Stimulated activated CD8-positive, alpha-beta memory T cell treated with anti-CD3 and anti-CD28 coated beads, Interleukin-4, amount 100 ng/mL, for 48 hours (primary cell): Measurements from ENCODE around the gene NDUFS7.

Experiments used
- DNase-seq: peaks from one replicate; pipeline ENCODE4 v3.0.0-alpha.2; 2020

The NDUFS7 gene

GRCh38 chr19:1401138-1401888 lies 17.6 kb downstream of the NDUFS7 start, which contains the start of gene GAMT:
Gene GAMT (minus strand): TSS chr19:1401542. CDS start chr19:1401476, 66 bp downstream.
- peak; percentile 72 for DNase-seq

GRCh38 chr19:1401889-1402217 lies 18.1 kb downstream of the NDUFS7 start:
- DNase-seq, result no peak

DNA sequence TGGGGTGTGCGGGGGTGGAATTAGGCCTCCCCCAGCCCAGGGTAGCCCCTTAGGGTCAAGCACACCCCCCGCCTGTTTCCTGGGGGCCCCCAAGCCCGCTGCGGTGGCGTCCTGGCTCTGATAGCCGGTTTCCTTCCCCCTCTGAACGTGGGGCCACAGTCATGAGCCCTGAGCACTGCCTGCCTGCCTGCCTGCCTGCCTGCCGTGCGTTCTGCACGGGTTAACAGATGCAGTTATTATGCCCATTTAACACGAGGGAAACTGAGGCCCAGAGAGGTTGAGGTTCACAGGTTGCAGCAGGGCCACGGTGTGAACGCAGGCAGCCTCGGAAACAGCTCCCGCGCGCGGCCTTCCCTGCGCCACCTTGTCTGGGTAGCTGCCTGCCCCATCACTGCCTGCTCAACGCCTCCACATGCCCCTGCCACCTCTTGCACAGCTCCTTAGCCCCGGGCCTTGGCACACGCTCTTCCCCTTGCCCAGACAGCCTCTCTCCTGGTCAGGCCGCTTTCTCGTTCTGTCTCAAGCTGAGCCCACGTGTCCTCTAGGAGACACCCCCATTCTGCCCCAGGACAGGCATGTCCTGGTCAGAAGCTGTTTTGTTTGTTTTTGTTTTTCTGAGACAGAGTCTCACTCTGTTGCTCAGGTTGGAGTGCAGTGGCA lies 18.8 kb downstream of the NDUFS7 start:
- no peak for DNase-seq

DNA sequence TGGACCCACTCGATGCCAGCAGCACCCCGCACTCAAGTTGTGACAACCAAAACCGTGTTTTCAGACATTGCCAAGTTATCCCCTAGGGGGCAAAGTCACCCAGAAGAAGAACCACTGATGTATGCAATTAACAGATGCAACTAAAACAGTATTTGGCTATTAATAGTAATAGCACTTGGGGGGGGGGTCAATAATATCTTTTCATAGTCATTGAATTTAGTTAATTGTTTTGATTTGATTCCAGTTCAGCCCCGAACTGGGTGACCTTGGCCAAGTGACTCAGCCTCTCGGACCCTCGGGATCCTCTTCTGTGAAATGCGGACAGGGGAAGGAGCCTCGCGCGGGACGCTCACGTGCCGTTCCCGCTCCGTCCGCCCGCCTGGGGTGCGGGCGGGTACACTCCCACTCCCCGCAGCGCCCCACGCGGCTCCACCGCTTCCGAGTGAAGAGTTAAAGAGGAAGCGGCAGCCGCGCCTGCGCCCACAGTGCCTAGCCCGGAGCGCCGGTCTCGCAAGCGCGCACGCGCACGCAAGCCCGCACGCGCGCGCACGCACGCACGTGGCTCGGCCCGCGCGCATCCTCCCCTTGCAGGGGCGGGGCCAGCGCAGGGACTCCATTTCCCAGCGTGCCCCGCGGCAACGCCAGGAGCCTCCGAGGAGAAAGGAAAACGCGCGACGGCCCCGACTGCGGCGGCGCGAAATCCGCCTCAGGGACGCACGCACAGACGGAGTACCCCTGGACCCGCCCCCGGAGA lies 23.2 kb downstream of the NDUFS7 start:
- DNase-seq, result peak; percentile 99

DNA sequence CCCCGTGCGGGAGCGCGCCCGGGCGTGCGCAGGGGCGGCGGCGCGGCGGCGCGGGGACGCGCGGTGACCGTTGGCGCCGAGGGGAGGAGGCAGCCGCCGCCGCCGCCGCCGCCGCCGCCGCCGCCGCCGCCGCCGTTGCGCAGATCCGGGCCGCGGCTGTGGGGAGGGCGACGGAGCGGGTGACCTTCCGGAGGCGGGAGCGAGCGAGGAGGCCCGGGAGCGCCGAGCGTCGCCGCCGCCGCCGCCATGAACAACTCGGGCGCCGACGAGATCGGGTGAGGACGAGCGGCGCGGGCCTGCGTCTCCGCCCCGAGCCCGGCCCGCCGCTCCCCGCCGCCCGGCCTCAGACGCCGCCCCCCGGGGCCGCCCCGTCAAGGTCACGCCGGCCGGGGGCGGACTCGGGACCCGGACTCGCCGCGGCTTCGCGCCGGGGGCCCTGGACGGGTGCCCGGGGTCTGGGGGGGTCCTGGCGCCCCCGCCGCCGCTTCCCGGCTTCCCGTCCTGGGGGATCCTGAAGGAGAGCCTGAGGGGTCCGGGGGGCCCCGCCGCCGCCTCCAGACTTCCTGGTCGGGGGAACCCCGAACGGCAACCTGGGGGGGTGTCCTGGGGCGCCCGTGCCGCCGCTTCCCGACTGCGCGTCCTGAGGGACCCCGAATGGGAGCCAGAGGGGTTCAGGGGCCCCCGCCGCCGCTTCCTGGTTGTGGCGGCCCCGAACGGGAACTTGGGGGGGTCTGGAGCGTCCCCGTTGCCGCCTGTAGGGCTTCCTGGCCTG lies 24.0 kb downstream of the NDUFS7 start, which contains the start of gene DAZAP1:
DAZAP1 (plus strand) TSS at position 59 of the 772 bp plus-strand sequence; CDS start at position 247, 188 bp downstream.
- peak; percentile 52 for DNase-seq

GRCh38 chr19:1408300-1409203 lies 24.8 kb downstream of the NDUFS7 start:
- peak; percentile 70 for DNase-seq

- no peak for DNase-seq
Observed at GRCh38 chr19:1409204-1410005, 25.7 kb downstream of the NDUFS7 start.

GRCh38 chr19:1410136-1410786 lies 26.6 kb downstream of the NDUFS7 start:
- peak; percentile 64 for DNase-seq

DNA sequence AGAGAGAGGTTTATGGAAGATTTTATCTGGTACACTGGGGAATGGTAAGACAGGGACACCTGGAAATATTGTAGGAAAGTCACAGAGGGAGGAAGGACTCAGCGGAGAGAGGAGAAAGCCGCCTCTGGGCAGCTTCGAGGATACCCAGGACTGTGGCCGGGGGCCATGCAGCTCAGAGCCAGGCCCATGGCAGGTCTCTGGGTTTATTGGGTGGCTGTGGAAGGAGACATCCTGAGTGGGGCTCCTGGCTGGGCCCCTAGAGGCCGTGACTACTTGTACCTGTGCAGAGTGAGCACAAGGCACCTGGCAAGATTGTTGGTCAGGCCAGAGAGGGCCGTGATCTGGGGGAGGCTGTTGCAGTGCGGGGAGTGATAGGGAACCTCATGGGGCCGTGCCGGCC lies 27.1 kb downstream of the NDUFS7 start:
- DNase-seq, result no peak

GRCh38 chr19:1411255-1412191 lies 27.8 kb downstream of the NDUFS7 start:
- DNase-seq, result peak; percentile 50

- no peak for DNase-seq
Observed at GRCh38 chr19:1412323-1412923, 28.7 kb downstream of the NDUFS7 start.

DNA sequence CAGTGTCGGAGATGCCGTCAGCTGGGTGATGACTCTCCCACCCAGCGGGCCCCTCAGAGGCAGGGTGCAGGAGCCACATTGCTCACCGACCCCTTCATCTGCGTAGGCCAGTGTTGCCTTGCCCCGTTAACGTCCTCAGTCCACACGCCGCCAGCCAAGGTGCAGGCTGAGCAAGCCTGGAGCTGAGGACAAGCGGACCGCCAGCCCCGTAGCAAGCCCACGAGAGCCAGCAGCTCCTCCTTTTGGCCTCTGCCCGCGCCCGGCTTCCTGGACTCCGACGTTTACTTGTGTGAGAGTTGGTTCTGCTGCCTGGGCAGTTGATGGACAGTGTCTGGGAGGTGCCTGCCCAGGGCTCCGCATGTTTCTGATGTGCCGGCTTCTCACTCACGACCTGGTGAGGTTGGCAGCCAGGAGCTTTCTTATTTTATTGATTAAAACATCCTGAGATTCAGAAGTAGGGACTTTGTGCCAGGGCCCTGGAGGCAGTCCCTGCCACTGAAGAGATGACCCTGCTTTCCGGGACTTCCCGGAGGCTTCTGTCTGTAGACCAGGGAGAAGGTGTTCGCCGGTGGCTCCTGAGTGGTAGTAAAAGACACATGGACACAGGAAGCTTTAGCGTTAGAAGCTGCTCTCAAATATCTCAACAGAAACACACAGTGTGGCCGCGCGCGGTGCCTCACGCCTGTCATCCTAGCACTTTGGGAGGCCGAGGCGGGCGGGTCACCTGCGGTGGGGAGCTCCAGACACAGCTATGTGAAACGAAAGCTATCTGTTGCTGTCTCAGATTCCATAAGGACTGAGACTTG lies 29.5 kb downstream of the NDUFS7 start:
- no peak for DNase-seq

DNA sequence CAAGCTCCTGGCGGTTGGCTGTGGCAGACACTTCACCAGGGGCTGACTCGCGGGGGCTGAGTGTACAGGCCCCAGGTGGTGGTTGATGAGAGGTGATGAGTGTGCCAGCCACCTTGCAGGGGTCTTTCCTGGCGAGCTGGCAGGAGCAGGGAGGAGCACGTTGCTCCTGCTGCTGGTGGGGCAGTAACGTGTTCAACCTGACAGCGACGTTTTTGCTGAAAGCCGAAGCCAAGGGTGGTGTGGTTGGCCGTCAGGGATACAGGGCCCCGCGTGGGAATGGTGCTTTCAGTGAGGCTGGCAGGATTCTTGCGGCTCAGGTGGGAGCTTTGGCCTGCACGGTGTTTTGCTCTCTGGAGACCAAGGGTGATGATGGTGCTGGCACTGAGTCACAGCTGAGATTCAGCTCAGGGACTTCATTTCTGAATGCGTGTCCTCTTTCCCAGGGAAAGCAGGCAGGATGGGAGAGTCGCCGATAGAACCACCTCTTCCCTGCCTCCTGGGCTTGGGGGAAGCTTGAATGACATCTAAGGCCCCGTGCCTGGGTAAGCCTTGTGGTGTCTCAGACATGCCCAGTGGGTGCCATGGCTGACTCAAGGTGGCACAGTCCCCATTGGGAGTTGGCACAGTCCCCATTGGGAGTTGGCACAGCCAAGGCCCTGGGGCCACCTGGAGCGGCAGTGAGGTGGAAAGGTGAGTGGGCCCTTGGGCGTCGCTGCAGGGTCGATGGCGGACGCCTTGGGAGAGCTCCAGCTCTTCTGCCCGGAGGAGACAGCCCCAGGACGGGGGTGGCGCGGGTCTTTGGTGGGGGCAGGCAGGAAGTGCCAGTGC lies 32.5 kb downstream of the NDUFS7 start:
- DNase-seq, result no peak

- no peak for DNase-seq
Observed at GRCh38 chr19:1417145-1417544, 33.4 kb downstream of the NDUFS7 start.

- no peak for DNase-seq
Observed at GRCh38 chr19:1417681-1418495, 34.2 kb downstream of the NDUFS7 start.

GRCh38 chr19:1418496-1418775 lies 34.7 kb downstream of the NDUFS7 start:
- no peak for DNase-seq
